HCT116 (cell line): ENCODE data around the gene PTX3.

Experiments
- CTCF ChIP-seq, 3 experiments: fragments of 200-600 bp in 1 of 3; sonication (generic) in 1 of 3; IDR thresholded peaks in 2 of 3; conservative IDR thresholded peaks in 1 of 3; 2 replicates each; pipeline ENCODE4 v1.5.1; 2012 to 2017; ENCODE audit warnings: low read depth in 2 of 3, low read length in 2 of 3, antibody characterized with exemption in 1 of 3, borderline replicate concordance in 1 of 3, control low read depth in 1 of 3, mild to moderate bottlenecking in 1 of 3, mixed read lengths in 1 of 3, mixed run types in 1 of 3, moderate library complexity in 1 of 3; ENCODE audit not compliant: insufficient read depth in 1 of 3
- EGR1 ChIP-seq: IDR thresholded peaks from 2 replicates; pipeline ENCODE4 v1.6.1; 2012; ENCODE audit warnings: low read depth
- EZH2 ChIP-seq: fragments of 200-600 bp; sonication (generic); IDR thresholded peaks from 2 replicates; pipeline ENCODE4 v1.6.1; 2017; ENCODE audit warnings: antibody characterized with exemption, mixed run types
- POLR2A ChIP-seq: IDR thresholded peaks from 2 replicates; pipeline ENCODE4 v1.7.0; 2011; ENCODE audit warnings: borderline replicate concordance; ENCODE audit not compliant: insufficient read depth, insufficient read length; ENCODE audit errors: extremely low read depth
- SIN3A ChIP-seq: IDR thresholded peaks from 2 replicates; pipeline ENCODE4 v1.6.1; 2012; ENCODE audit warnings: low read depth
- TCF7L2 ChIP-seq: IDR thresholded peaks from 2 replicates; pipeline ENCODE4 v1.7.0; 2011; ENCODE audit warnings: borderline replicate concordance, inconsistent platforms; ENCODE audit not compliant: insufficient read depth, insufficient read length; ENCODE audit errors: extremely low read depth
- YY1 ChIP-seq: IDR thresholded peaks from 2 replicates; pipeline ENCODE4 v1.6.1; 2011; ENCODE audit warnings: low read length, low read depth, moderate library complexity, mild to moderate bottlenecking; ENCODE audit not compliant: insufficient replicate concordance; ENCODE audit errors: extremely low read depth
- TF ChIP-seq, protein P1 (sequence below): IDR thresholded peaks from 2 replicates; pipeline ENCODE4 v1.6.1; 2011; ENCODE audit warnings: mild to moderate bottlenecking, low read length, moderate library complexity; ENCODE audit not compliant: insufficient replicate concordance; ENCODE audit errors: extremely low read depth

GRCh38 chr3:157420606-157421130, 16.0 kb upstream of the PTX3 start:
- TF ChIP-seq CTCF (IDR thresholded peaks at IDR 0.05 in 2 of 3, conservative IDR thresholded peaks at IDR 0.05 in 1 of 3; ENCODE audit: borderline replicate concordance in 1 of 3, insufficient read depth in 1 of 3, low read depth in 2 of 3, low read length in 2 of 3) (no peak), YY1 (no peak), EGR1 (no peak), TCF7L2 (no peak), EZH2 (no peak), POLR2A (no peak), SIN3A (no peak)
- TF ChIP-seq, protein P1, sequence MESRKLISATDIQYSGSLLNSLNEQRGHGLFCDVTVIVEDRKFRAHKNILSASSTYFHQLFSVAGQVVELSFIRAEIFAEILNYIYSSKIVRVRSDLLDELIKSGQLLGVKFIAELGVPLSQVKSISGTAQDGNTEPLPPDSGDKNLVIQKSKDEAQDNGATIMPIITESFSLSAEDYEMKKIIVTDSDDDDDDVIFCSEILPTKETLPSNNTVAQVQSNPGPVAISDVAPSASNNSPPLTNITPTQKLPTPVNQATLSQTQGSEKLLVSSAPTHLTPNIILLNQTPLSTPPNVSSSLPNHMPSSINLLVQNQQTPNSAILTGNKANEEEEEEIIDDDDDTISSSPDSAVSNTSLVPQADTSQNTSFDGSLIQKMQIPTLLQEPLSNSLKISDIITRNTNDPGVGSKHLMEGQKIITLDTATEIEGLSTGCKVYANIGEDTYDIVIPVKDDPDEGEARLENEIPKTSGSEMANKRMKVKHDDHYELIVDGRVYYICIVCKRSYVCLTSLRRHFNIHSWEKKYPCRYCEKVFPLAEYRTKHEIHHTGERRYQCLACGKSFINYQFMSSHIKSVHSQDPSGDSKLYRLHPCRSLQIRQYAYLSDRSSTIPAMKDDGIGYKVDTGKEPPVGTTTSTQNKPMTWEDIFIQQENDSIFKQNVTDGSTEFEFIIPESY: no peak
